Keratinocyte (primary cell): ENCODE measurements around the gene OR6P1. TPM values are rescaled to one million over a fixed set of nuclear protein-coding genes. Genes with fewer than 3 reads are reported as not detected.

Source experiments
- DNase-seq: peaks from one replicate; pipeline ENCODE4 v3.0.0-alpha.2; 2011; ENCODE audit warnings: low read depth, missing footprints, low spot score
- FAIRE-seq: peaks from 2 replicates; lab custom pipeline; 2011; peaks lifted over from hg19 to GRCh38; lab: Jason Lieb, UNC
- H2AFZ ChIP-seq: 2 replicates; pipeline ENCODE4 v1.6.0; 2012; ENCODE audit warnings: low read length, control low read depth, inconsistent platforms; ENCODE audit not compliant: control insufficient read depth
- H3K27ac ChIP-seq: 2 replicates; pipeline ENCODE4 v1.5.1; 2011; ENCODE audit warnings: low read length; ENCODE audit not compliant: control insufficient read depth, insufficient read depth
- H3K27me3 ChIP-seq: 3 replicates; pipeline ENCODE4 v1.6.0; 2011; ENCODE audit warnings: low read length; ENCODE audit not compliant: control insufficient read depth, insufficient read depth; ENCODE audit errors: extremely low read depth
- H3K36me3 ChIP-seq, 2 experiments: 2 replicates in 1 of 2; 3 replicates in 1 of 2; pipeline ENCODE4 v1.5.1; 2011; ENCODE audit warnings: low read length in 2 of 2, mild to moderate bottlenecking in 1 of 2; ENCODE audit not compliant: control insufficient read depth in 2 of 2, insufficient read depth in 2 of 2; ENCODE audit errors: extremely low read depth in 1 of 2
- H3K4me1 ChIP-seq: 3 replicates; pipeline ENCODE4 v1.5.1; 2011; ENCODE audit warnings: low read length; ENCODE audit not compliant: control insufficient read depth, insufficient read depth; ENCODE audit errors: extremely low read depth
- H3K4me2 ChIP-seq: 3 replicates; pipeline ENCODE4 v1.6.0; 2011; ENCODE audit warnings: low read depth, low read length; ENCODE audit not compliant: control insufficient read depth, insufficient read depth; ENCODE audit errors: extremely low read depth
- H3K4me3 ChIP-seq, 3 experiments: fragments of 200-600 bp in 1 of 3; sonication (generic) in 1 of 3; 2 replicates in 2 of 3; 3 replicates in 1 of 3; pipeline ENCODE4 v1.5.1; 2011 to 2016; ENCODE audit warnings: low read length in 3 of 3, mild to moderate bottlenecking in 3 of 3, control low read depth in 2 of 3, inconsistent platforms in 1 of 3, low read depth in 1 of 3, mixed read lengths in 1 of 3, mixed run types in 1 of 3, moderate library complexity in 1 of 3; ENCODE audit not compliant: control insufficient read depth in 2 of 3, insufficient read depth in 2 of 3; ENCODE audit errors: extremely low read depth in 1 of 3
- H3K79me2 ChIP-seq: 2 replicates; pipeline ENCODE4 v1.6.0; 2012; ENCODE audit warnings: low read length; ENCODE audit not compliant: control insufficient read depth, insufficient read depth
- H3K9ac ChIP-seq: 3 replicates; pipeline ENCODE4 v1.6.0; 2011; ENCODE audit warnings: low read length; ENCODE audit not compliant: control insufficient read depth, insufficient read depth; ENCODE audit errors: extremely low read depth
- H3K9me1 ChIP-seq: 3 replicates; pipeline ENCODE4 v1.6.0; 2011; ENCODE audit warnings: low read length; ENCODE audit not compliant: control insufficient read depth, insufficient read depth; ENCODE audit errors: extremely low read depth
- H3K9me3 ChIP-seq: 2 replicates; pipeline ENCODE4 v1.5.1; 2012; ENCODE audit warnings: low read depth, low read length; ENCODE audit not compliant: control insufficient read depth
- H4K20me1 ChIP-seq: 3 replicates; pipeline ENCODE4 v1.6.0; 2011; ENCODE audit warnings: low read length; ENCODE audit not compliant: control insufficient read depth, insufficient read depth; ENCODE audit errors: extremely low read depth
- EZH2 ChIP-seq: IDR thresholded peaks from one replicate; pipeline ENCODE4 v1.6.1; 2012; ENCODE audit warnings: inconsistent platforms, mild to moderate bottlenecking, low read length, moderate library complexity
- dilution Hi-C: fragments of 300-500 bp; cut with MboI; formaldehyde crosslinking; loops from one replicate; pipeline ENCODE4 v1.7.0; 2020; ENCODE audit warnings: low sequenced_read_pairs; ENCODE audit not compliant: extremely low pct_ligation_motif_present
- polyA plus RNA-seq, 5 experiments: library from polyadenylated mRNA; depleted of rRNA in 3 of 5; stranded (reverse) in 3 of 5; stranded (forward) in 1 of 5; unstranded in 1 of 5; fragments of >200 nt; gene quantifications; 1 replicate in 1 of 5; 2 replicates in 3 of 5; 3 replicates in 1 of 5; pipeline versions ENCODE4 v1.2.1 to v1.2.3, GENCODE V29; 2011 to 2012; ENCODE audit warnings: missing spikeins in 2 of 5, low read depth in 1 of 5, low replicate concordance in 1 of 5
- TF ChIP-seq, protein P1 (sequence below), 3 experiments: IDR thresholded peaks in 1 of 3; conservative IDR thresholded peaks in 1 of 3; optimal IDR thresholded peaks in 1 of 3; 2 replicates in 2 of 3; 3 replicates in 1 of 3; pipeline versions ENCODE3 to v1.5.1; 2011; ENCODE audit warnings: low read length in 3 of 3, mild to moderate bottlenecking in 3 of 3, moderate library complexity in 2 of 3, control low read depth in 1 of 3, inconsistent platforms in 1 of 3; ENCODE audit not compliant: insufficient read depth in 2 of 3; ENCODE audit errors: extremely low read depth in 1 of 3

Gene OR6P1
- polyA plus RNA-seq, 1 donor (not counting 4 experiments of a cell fraction or from before 2014, with no cell fraction given), result not detected

DNA sequence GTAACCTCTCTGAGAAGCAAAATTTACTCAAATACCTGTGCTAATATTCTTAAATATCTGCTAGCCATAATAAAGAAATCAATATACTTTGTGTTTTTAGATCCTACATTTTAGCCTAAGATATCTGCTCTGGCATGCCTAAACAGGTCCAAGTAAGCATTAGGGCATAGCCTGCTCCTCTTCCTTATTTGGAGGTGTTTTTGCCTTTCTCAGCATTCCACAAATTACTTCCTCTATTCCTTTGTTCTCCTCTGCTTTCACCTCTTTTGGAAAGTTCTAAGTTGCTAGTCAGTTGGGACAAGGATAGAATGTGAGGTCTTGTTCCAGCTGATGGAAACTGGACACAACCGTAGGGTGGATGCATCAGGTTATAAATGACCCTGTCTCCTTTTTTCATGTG lies 16.6 kb upstream of the OR6P1 start:
- Histone ChIP-seq H3K27me3 (no peaks in the 10 kb centered on the region), H4K20me1 (no peaks in the 10 kb centered on the region), H3K9ac (no peak overlapping the region), H3K79me2 (no peaks in the 10 kb centered on the region), H3K4me2 (no peak overlapping the region), H3K9me3 (no peaks in the 10 kb centered on the region), H3K4me1 (no peaks in the 10 kb centered on the region), H2AFZ (no peak overlapping the region), H3K4me3 (no peak overlapping the region), H3K27ac (no peak overlapping the region), H3K36me3 (no peaks in the 10 kb centered on the region), H3K9me1 (no peaks in the 10 kb centered on the region)
- dilution Hi-C loops, result no loop called here
- no peak for TF ChIP-seq EZH2
- TF ChIP-seq, protein P1, sequence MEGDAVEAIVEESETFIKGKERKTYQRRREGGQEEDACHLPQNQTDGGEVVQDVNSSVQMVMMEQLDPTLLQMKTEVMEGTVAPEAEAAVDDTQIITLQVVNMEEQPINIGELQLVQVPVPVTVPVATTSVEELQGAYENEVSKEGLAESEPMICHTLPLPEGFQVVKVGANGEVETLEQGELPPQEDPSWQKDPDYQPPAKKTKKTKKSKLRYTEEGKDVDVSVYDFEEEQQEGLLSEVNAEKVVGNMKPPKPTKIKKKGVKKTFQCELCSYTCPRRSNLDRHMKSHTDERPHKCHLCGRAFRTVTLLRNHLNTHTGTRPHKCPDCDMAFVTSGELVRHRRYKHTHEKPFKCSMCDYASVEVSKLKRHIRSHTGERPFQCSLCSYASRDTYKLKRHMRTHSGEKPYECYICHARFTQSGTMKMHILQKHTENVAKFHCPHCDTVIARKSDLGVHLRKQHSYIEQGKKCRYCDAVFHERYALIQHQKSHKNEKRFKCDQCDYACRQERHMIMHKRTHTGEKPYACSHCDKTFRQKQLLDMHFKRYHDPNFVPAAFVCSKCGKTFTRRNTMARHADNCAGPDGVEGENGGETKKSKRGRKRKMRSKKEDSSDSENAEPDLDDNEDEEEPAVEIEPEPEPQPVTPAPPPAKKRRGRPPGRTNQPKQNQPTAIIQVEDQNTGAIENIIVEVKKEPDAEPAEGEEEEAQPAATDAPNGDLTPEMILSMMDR (optimal IDR thresholded peaks at IDR 0.05 in 1 of 3, IDR thresholded peaks at IDR 0.05 in 1 of 3, conservative IDR thresholded peaks at IDR 0.05 in 1 of 3; ENCODE audit: extremely low read depth in 1 of 3, insufficient read depth in 2 of 3, low read length in 3 of 3), result no peak
- no peak for DNase-seq
- FAIRE-seq, result no peak

DNA sequence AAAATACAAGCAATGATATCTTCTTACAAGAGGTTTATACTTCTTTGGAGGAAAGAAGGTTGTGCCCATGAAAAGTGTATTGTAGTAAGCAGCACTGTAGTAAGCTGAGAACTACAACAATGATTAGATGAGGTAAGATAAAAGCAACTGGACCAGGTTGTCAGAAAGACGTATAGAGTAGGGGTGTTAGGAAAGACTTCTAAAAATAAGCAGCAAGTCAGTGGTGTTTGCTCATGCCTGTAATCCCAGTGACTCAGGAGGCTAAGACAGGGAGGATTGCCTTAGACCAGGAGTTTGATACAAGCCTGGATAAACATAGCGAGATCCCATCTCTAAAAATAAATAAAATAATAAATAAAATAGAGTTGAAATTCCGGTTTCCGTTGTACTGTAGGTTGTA lies 13.6 kb upstream of the OR6P1 start:
- H4K20me1 ChIP-seq, result no peaks in the 10 kb centered on the region
- no peak for DNase-seq
- no peak overlapping the region for H3K4me2 ChIP-seq
- H3K9me1 ChIP-seq, result no peaks in the 10 kb centered on the region
- no peaks in the 10 kb centered on the region for H3K4me1 ChIP-seq
- no peaks in the 10 kb centered on the region for H3K9me3 ChIP-seq
- no peak overlapping the region for H3K27ac ChIP-seq
- no peak overlapping the region for H2AFZ ChIP-seq
- TF ChIP-seq, protein P1 (optimal IDR thresholded peaks at IDR 0.05 in 1 of 3, IDR thresholded peaks at IDR 0.05 in 1 of 3, conservative IDR thresholded peaks at IDR 0.05 in 1 of 3; ENCODE audit: extremely low read depth in 1 of 3, insufficient read depth in 2 of 3, low read length in 3 of 3), result no peak
- no peak for TF ChIP-seq EZH2
- H3K4me3 ChIP-seq, result no peak overlapping the region
- dilution Hi-C loops, result no loop called here
- no peak for FAIRE-seq
- no peaks in the 10 kb centered on the region for H3K27me3 ChIP-seq
- H3K9ac ChIP-seq, result no peak overlapping the region
- H3K36me3 ChIP-seq, result no peaks in the 10 kb centered on the region
- H3K79me2 ChIP-seq, result no peaks in the 10 kb centered on the region
